ENCODE measurements around the gene PPP1R12C. TPM values are rescaled to one million over a fixed set of nuclear protein-coding genes. Genes with fewer than 3 reads are reported as not detected.

Gene PPP1R12C
- polyA plus RNA-seq, 3 donors: 2.1 to 206 (median 2.6) TPM

GRCh38 chr19:55145232-55145631 lies 27.8 kb upstream of the PPP1R12C start:
- intact Hi-C loops (cut with micrococcal nuclease): loop anchor here in 1 of 2 donors (10.0 kb wide), 2 partner anchors 280 to 310 kb away; no protein-coding TSS in a partner anchor
- no CpG with 5 or more reads among the region's 3 CpGs for WGBS (ENCODE audit: insufficient coverage)
- DNase-seq: peak; percentile 29 to 49 (median 33)
- Histone ChIP-seq H2AFZ (ENCODE audit: insufficient read depth, low read depth, low read length, poor library complexity, severe bottlenecking) (no peak overlapping the region), H3K9ac (ENCODE audit: insufficient read depth, low read length, poor library complexity, severe bottlenecking) (no peak overlapping the region), H3K27me3 (ENCODE audit: control insufficient read depth in 2 of 2, insufficient read depth in 2 of 2, low read length in 2 of 2) (peaks cover 10 to 54% of the 10 kb centered on the region in 2 donors), H3K4me1 (ENCODE audit: control insufficient read depth in 1 of 2, insufficient read depth in 2 of 2, low read length in 2 of 2) (peaks cover 25 to 30% of the 10 kb centered on the region in 2 donors), H3K79me2 (ENCODE audit: insufficient read depth, low read length) (no peaks in the 10 kb centered on the region), H3K4me3 (replicated peaks in 1 of 3; ENCODE audit: low read depth in 2 of 3, low read length in 3 of 3) (peak overlapping the region in 1 of 3 experiments; percentile 62), H4K20me1 (ENCODE audit: insufficient read depth, low read length) (no peaks in the 10 kb centered on the region), H3K27ac (ENCODE audit: low read depth in 1 of 2, low read length in 2 of 2) (no peak overlapping the region), H3K36me3 (replicated peaks in 1 of 2; ENCODE audit: control insufficient read depth in 1 of 2, insufficient read depth in 2 of 2, low read length in 2 of 2) (no peaks in the 10 kb centered on the region), H3K4me2 (replicated peaks; ENCODE audit: extremely low read depth, low read length, poor library complexity, severe bottlenecking) (peak overlapping the region; percentile 63), H3K9me3 (replicated peaks in 1 of 2; ENCODE audit: control insufficient read depth in 1 of 2, insufficient read depth in 1 of 2, low read length in 2 of 2) (no peaks in the 10 kb centered on the region)
- peaks cover 63 to 82% (median 79%) of the 10 kb centered on the region in 3 donors for H3K27me3 Mint-ChIP-seq (ENCODE audit: low read depth in 3 of 3)
- H3K27ac Mint-ChIP-seq: peak overlapping the region in 1 of 7 donors; percentile 71
- peaks cover 28% of the 10 kb centered on the region for H3K4me1 Mint-ChIP-seq
- H3K9me3 Mint-ChIP-seq: peaks cover 0 to 14% (median 9%) of the 10 kb centered on the region in 7 donors
- H3K4me3 Mint-ChIP-seq: peak overlapping the region; percentile 31 to 74
- H3K36me3 Mint-ChIP-seq: no peaks in the 10 kb centered on the region
- no peak for TF ChIP-seq CTCF (IDR thresholded peaks at IDR 0.05)

- H2AFZ ChIP-seq (ENCODE audit: insufficient read depth, low read depth, low read length, poor library complexity, severe bottlenecking): no peak overlapping the region
- H3K27me3 ChIP-seq (ENCODE audit: control insufficient read depth in 2 of 2, insufficient read depth in 2 of 2, low read length in 2 of 2): peaks cover 3 to 24% of the 10 kb centered on the region in 2 donors
- peaks cover 23% of the 10 kb centered on the region for H3K4me1 Mint-ChIP-seq
- H3K27ac Mint-ChIP-seq: no peak overlapping the region
- peaks cover 0 to 12% (median 7%) of the 10 kb centered on the region in 7 donors for H3K9me3 Mint-ChIP-seq
- no peaks in the 10 kb centered on the region for H3K9me3 ChIP-seq (replicated peaks in 1 of 2; ENCODE audit: control insufficient read depth in 1 of 2, insufficient read depth in 1 of 2, low read length in 2 of 2)
- H3K4me1 ChIP-seq (ENCODE audit: control insufficient read depth in 1 of 2, insufficient read depth in 2 of 2, low read length in 2 of 2): peaks cover 22 to 26% of the 10 kb centered on the region in 2 donors
- 18% methylated on average over 19 of the region's 21 CpGs for WGBS (ENCODE audit: insufficient coverage)
- H3K36me3 Mint-ChIP-seq: no peaks in the 10 kb centered on the region
- intact Hi-C loops (cut with micrococcal nuclease): loop anchor here (5.0 to 10.0 kb wide), 4 partner anchors 276 to 361 kb away; no protein-coding TSS in a partner anchor
- no peak overlapping the region for H3K4me3 ChIP-seq (replicated peaks in 1 of 3; ENCODE audit: low read depth in 2 of 3, low read length in 3 of 3)
- H4K20me1 ChIP-seq (ENCODE audit: insufficient read depth, low read length): no peaks in the 10 kb centered on the region
- no peak for TF ChIP-seq CTCF (IDR thresholded peaks at IDR 0.05)
- H3K4me3 Mint-ChIP-seq: peak overlapping the region in 1 of 2 donors; percentile 56
- no peak overlapping the region for H3K4me2 ChIP-seq (replicated peaks; ENCODE audit: extremely low read depth, low read length, poor library complexity, severe bottlenecking)
- peaks cover 43 to 58% (median 54%) of the 10 kb centered on the region in 3 donors for H3K27me3 Mint-ChIP-seq (ENCODE audit: low read depth in 3 of 3)
- H3K9ac ChIP-seq (ENCODE audit: insufficient read depth, low read length, poor library complexity, severe bottlenecking): no peak overlapping the region
- no peak overlapping the region for H3K27ac ChIP-seq (ENCODE audit: low read depth in 1 of 2, low read length in 2 of 2)
- H3K36me3 ChIP-seq (replicated peaks in 1 of 2; ENCODE audit: control insufficient read depth in 1 of 2, insufficient read depth in 2 of 2, low read length in 2 of 2): no peaks in the 10 kb centered on the region
- no peaks in the 10 kb centered on the region for H3K79me2 ChIP-seq (ENCODE audit: insufficient read depth, low read length)
- DNase-seq: no peak
Measured at GRCh38 chr19:55141696-55142095, 24.3 kb upstream of the PPP1R12C start.
